GM12875 (cell line): ENCODE data around the gene KIT.

ENCODE experiments used
- H3K4me3 ChIP-seq: one replicate; pipeline ENCODE4 v1.5.1; 2011; ENCODE audit warnings: low read depth, low read length, control low read depth
- TF ChIP-seq, protein P1 (sequence below): IDR thresholded peaks from 2 replicates; pipeline ENCODE4 v1.5.1; 2011; ENCODE audit warnings: low read depth, mild to moderate bottlenecking, control low read depth, inconsistent platforms, low read length, moderate library complexity, borderline replicate concordance; ENCODE audit not compliant: insufficient read depth

The KIT gene

GRCh38 chr4:54729256-54729655 lies 71.5 kb downstream of the KIT start:
- TF ChIP-seq, protein P1, sequence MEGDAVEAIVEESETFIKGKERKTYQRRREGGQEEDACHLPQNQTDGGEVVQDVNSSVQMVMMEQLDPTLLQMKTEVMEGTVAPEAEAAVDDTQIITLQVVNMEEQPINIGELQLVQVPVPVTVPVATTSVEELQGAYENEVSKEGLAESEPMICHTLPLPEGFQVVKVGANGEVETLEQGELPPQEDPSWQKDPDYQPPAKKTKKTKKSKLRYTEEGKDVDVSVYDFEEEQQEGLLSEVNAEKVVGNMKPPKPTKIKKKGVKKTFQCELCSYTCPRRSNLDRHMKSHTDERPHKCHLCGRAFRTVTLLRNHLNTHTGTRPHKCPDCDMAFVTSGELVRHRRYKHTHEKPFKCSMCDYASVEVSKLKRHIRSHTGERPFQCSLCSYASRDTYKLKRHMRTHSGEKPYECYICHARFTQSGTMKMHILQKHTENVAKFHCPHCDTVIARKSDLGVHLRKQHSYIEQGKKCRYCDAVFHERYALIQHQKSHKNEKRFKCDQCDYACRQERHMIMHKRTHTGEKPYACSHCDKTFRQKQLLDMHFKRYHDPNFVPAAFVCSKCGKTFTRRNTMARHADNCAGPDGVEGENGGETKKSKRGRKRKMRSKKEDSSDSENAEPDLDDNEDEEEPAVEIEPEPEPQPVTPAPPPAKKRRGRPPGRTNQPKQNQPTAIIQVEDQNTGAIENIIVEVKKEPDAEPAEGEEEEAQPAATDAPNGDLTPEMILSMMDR: no peak
- no peak overlapping the region for H3K4me3 ChIP-seq

GRCh38 chr4:54730581-54730980 lies 72.8 kb downstream of the KIT start:
- TF ChIP-seq, protein P1: no peak

GRCh38 chr4:54731552-54731951 lies 73.8 kb downstream of the KIT start:
- no peak overlapping the region for H3K4me3 ChIP-seq
- TF ChIP-seq, protein P1: no peak

More at GRCh38 chr4:54730581-54730980, 72.8 kb downstream of the KIT start:
- H3K4me3 ChIP-seq: no peak overlapping the region

GRCh38 chr4:54731976-54732375 lies 74.2 kb downstream of the KIT start:
- TF ChIP-seq, protein P1: no peak
- no peak overlapping the region for H3K4me3 ChIP-seq

- no peak overlapping the region for H3K4me3 ChIP-seq
- TF ChIP-seq, protein P1: no peak
These were observed 79.7 kb downstream of the KIT start for GRCh38 chr4:54737421-54737820.

- TF ChIP-seq, protein P1: no peak
- no peak overlapping the region for H3K4me3 ChIP-seq
These were observed 83.4 kb downstream of the KIT start for GRCh38 chr4:54741202-54741601.

- H3K4me3 ChIP-seq: no peak overlapping the region
- TF ChIP-seq, protein P1: no peak
These were observed 85.1 kb downstream of the KIT start for GRCh38 chr4:54742636-54743399.
